K562 (cell line): ENCODE data around the gene NRCAM. TPM values are rescaled to one million over a fixed set of nuclear protein-coding genes. Genes with fewer than 3 reads are reported as not detected.
A peak's percentile ranks its signal among the peaks of the same experiment; 100 is the strongest.

ENCODE experiments used
- ATAC-seq: fragments of 200-7000 bp; cut with Tn5 transposase; 3 replicates; pipeline ENCODE4 v1.9.1; 2020; ENCODE audit warnings: moderate library complexity
- Bru-seq: library from RNA; stranded (reverse); fragments of 400-500 nt; gene quantifications from one replicate; lab custom pipeline; 2021; lab: Mats Ljungman, UMichigan
- BruChase-seq, 2 experiments: library from RNA; stranded (reverse); fragments of 400-500 nt; gene quantifications; one replicate each; lab custom pipeline; 2021; lab: Mats Ljungman, UMichigan
- BruUV-seq: library from RNA; stranded (reverse); fragments of 400-500 nt; replicated peaks from 2 replicates; lab custom pipeline; 2021; lab: Mats Ljungman, UMichigan
- CTCF ChIA-PET: fragments of 300-600 bp; formaldehyde crosslinking; extraction: SDS; loops from one replicate; lab custom pipeline; 2021; ENCODE audit warnings: low intra/inter-chr PET ratio; lab: Yijun Ruan, JAX
- POLR2A ChIA-PET: fragments of 300-600, 350-650 bp; sonication (Branson Sonifier 250); formaldehyde crosslinking; extraction: SDS; loops from one replicate; lab custom pipeline; 2021; ENCODE audit warnings: antibody characterized with exemption, inconsistent platforms; lab: Yijun Ruan, JAX
- DNase-seq, 4 experiments: peaks; one replicate each; pipeline versions ENCODE4 v3.0.0 to v3.0.0-alpha.2; 2011 to 2018; ENCODE audit warnings: low spot score in 3 of 4, mixed read lengths in 3 of 4; ENCODE audit errors: extremely low read depth in 1 of 4
- FAIRE-seq: peaks from 2 replicates; lab custom pipeline; 2011; peaks lifted over from hg19 to GRCh38; lab: Jason Lieb, UNC
- H2AFZ ChIP-seq: 2 replicates; pipeline ENCODE4 v1.6.0; 2011; ENCODE audit warnings: low read depth, low read length, control low read depth, inconsistent platforms
- H3K27ac ChIP-seq: fragments of 200-600 bp; 3 replicates; pipeline ENCODE4 v1.8.0; 2011; ENCODE audit warnings: low read depth, mild to moderate bottlenecking, control low read depth, inconsistent platforms, low read length, moderate library complexity, mixed read lengths; ENCODE audit errors: extremely low read depth
- H3K27me3 ChIP-seq, 2 experiments: fragments of 300-600 bp in 1 of 2; 2 replicates in 1 of 2; 3 replicates in 1 of 2; pipeline versions ENCODE4 v1.6.0 to v1.8.0; 2011; ENCODE audit warnings: inconsistent platforms in 2 of 2, low read length in 2 of 2, mild to moderate bottlenecking in 1 of 2, mixed read lengths in 1 of 2, moderate library complexity in 1 of 2; ENCODE audit not compliant: control insufficient read depth in 2 of 2, insufficient read depth in 2 of 2
- H3K36me3 ChIP-seq: fragments of 300-600 bp; 3 replicates; pipeline ENCODE4 v1.8.0; 2011; ENCODE audit warnings: mild to moderate bottlenecking, low read length, inconsistent platforms; ENCODE audit not compliant: control insufficient read depth, insufficient read depth
- H3K4me1 ChIP-seq, 2 experiments: fragments of 200-600 bp in 1 of 2; replicated peaks in 1 of 2; 2 replicates in 1 of 2; 3 replicates in 1 of 2; pipeline versions ENCODE4 v1.5.1 to v1.8.0; 2011; ENCODE audit warnings: inconsistent platforms in 2 of 2, low read length in 2 of 2, mild to moderate bottlenecking in 1 of 2, mixed read lengths in 1 of 2, moderate library complexity in 1 of 2; ENCODE audit not compliant: control insufficient read depth in 2 of 2, insufficient read depth in 2 of 2
- H3K4me2 ChIP-seq: 2 replicates; pipeline ENCODE4 v1.6.1; 2011; ENCODE audit warnings: low read length, control low read depth, inconsistent platforms, mixed read lengths; ENCODE audit not compliant: insufficient read depth
- H3K4me3 ChIP-seq: fragments of 200-600 bp; sonication (generic), shearing (Covaris generic); 2 replicates; pipeline ENCODE4 v1.5.1; 2016; ENCODE audit warnings: control low read depth, inconsistent platforms
- H3K79me2 ChIP-seq: fragments of 200-600 bp; 3 replicates; pipeline ENCODE4 v1.8.0; 2011; ENCODE audit warnings: low read length, inconsistent platforms; ENCODE audit not compliant: control insufficient read depth, insufficient read depth
- H3K9ac ChIP-seq, 2 experiments: 2 replicates each; pipeline versions ENCODE4 v1.6.0 to v1.6.1; 2011; ENCODE audit warnings: low read depth in 2 of 2, low read length in 2 of 2, control low read depth in 1 of 2, inconsistent platforms in 1 of 2, mild to moderate bottlenecking in 1 of 2, mixed read lengths in 1 of 2; ENCODE audit not compliant: insufficient read depth in 1 of 2
- H3K9me1 ChIP-seq: one replicate; pipeline ENCODE4 v1.6.0; 2011; ENCODE audit warnings: inconsistent platforms, mild to moderate bottlenecking, low read length, moderate library complexity; ENCODE audit not compliant: control insufficient read depth, insufficient read depth
- H3K9me3 ChIP-seq: replicated peaks from 2 replicates; pipeline ENCODE4 v1.5.1; 2011; ENCODE audit warnings: low read depth, low read length, inconsistent platforms; ENCODE audit not compliant: control insufficient read depth, insufficient read depth
- H4K20me1 ChIP-seq: replicated peaks from 2 replicates; pipeline ENCODE4 v1.6.1; 2011; ENCODE audit warnings: low read length, inconsistent platforms, mixed read lengths; ENCODE audit not compliant: control insufficient read depth, insufficient read depth
- ATF7 ChIP-seq: fragments of 450-650 bp; IDR thresholded peaks from 2 replicates; pipeline ENCODE4 v1.7.1; 2014; ENCODE audit warnings: mild to moderate bottlenecking, moderate library complexity
- CHD2 ChIP-seq: IDR thresholded peaks from 2 replicates; pipeline ENCODE4 v1.6.1; 2011; ENCODE audit warnings: low read depth, low read length
- DACH1 ChIP-seq: fragments of 450-650 bp; IDR thresholded peaks from 2 replicates; pipeline ENCODE4 v1.6.1; 2018; ENCODE audit not compliant: partially characterized antibody
- EGR1 ChIP-seq: fragments of 450-650 bp; conservative IDR thresholded peaks from 2 replicates; pipeline ENCODE4 v1.6.1; 2017; ENCODE audit warnings: mild to moderate bottlenecking
- HNRNPLL ChIP-seq: fragments of 200-400 bp; formaldehyde crosslinking; IDR thresholded peaks from 2 replicates; pipeline ENCODE4 v1.6.1; 2017; ENCODE audit warnings: low read length, low read depth, mild to moderate bottlenecking; ENCODE audit not compliant: poor library complexity, severe bottlenecking
- RFX7 ChIP-seq: fragments of 250-450 bp; sonication (Bioruptor Pico); IDR thresholded peaks from 2 replicates; pipeline ENCODE4 v1.5.1; 2021; ENCODE audit warnings: mild to moderate bottlenecking
- SLC30A9 ChIP-seq: fragments of 250-450 bp; sonication (Bioruptor Pico); IDR thresholded peaks from 2 replicates; pipeline ENCODE4 v1.8.0; 2022; ENCODE audit warnings: mild to moderate bottlenecking, moderate library complexity
- ZNF212 ChIP-seq: fragments of 450-650 bp; formaldehyde crosslinking; IDR thresholded peaks from 2 replicates; pipeline ENCODE4 v1.4.0; 2020; ENCODE audit warnings: mild to moderate bottlenecking
- ZNF324 ChIP-seq: fragments of 250-450 bp; sonication (Bioruptor Pico); IDR thresholded peaks from 2 replicates; pipeline ENCODE4 v1.4.0; 2020; ENCODE audit warnings: mild to moderate bottlenecking
- WGBS: fragments of 100-300 bp; shearing (Covaris generic); methylation state at CpG from one replicate; pipeline ENCODE4 v1.1.6; 2016; ENCODE audit warnings: low coverage, mixed read lengths; ENCODE audit not compliant: insufficient coverage; ENCODE audit errors: missing lambda C conversion rate; 5-methylcytosine and 5-hydroxymethylcytosine counted together
- in situ Hi-C: fragments of 300-500 bp; cut with MboI; formaldehyde crosslinking; loops from 4 replicates; pipeline ENCODE4 v1.15.0; 2018; ENCODE audit warnings: inconsistent platforms, mixed read lengths
- intact Hi-C: fragments of 100-400 bp; cut with micrococcal nuclease; formaldehyde crosslinking; loops from 2 replicates; pipeline ENCODE4 v1.14.2; 2022
- long read RNA-seq, 3 experiments: library from polyadenylated mRNA in 2 of 3; library from RNA in 1 of 3; unstranded in 2 of 3; stranded (forward) in 1 of 3; transcript quantifications; one replicate each; pipeline ENCODE4 v2.0.0, GENCODE V29; 2019 to 2022
- polyA minus RNA-seq, 3 experiments: library from RNA; depleted of rRNA, polyadenylated mRNA; stranded (reverse); fragments of >200 nt; gene quantifications; 2 replicates each; pipeline ENCODE4 v1.2.3, GENCODE V29; 2011
- polyA plus RNA-seq, 8 experiments: library from polyadenylated mRNA; depleted of rRNA in 4 of 8; stranded (reverse) in 5 of 8; unstranded in 3 of 8; fragments of >200 nt; fragmentation: Nextera tagmentation in 2 of 8; fragmentation: Illumina TruSeq in 1 of 8; extraction: Ambion mirVana in 2 of 8; extraction: Trizol in 1 of 8; gene quantifications; 2 replicates each; pipeline versions ENCODE4 v1.2.1 to v1.2.3, GENCODE V29; 2011 to 2014; ENCODE audit warnings: inconsistent platforms in 1 of 8, missing spikeins in 1 of 8
- total RNA-seq, 7 experiments: library from RNA; depleted of rRNA in 6 of 7; stranded (reverse); fragments of >200 nt in 6 of 7; fragmentation: Illumina TruSeq in 2 of 7; extraction: Trizol in 2 of 7; gene quantifications; 2 replicates each; pipeline versions ENCODE4 v1.2.1 to v1.2.3, GENCODE V29; 2011 to 2021; ENCODE audit warnings: low replicate concordance in 1 of 7
- TF ChIP-seq, protein P1 (sequence below): fragments of 450-650 bp; IDR thresholded peaks from 2 replicates; pipeline ENCODE4 v1.6.1; 2016; ENCODE audit warnings: mild to moderate bottlenecking
- TF ChIP-seq, protein P2 (sequence below): sonication (generic); formaldehyde crosslinking; IDR thresholded peaks from 2 replicates; pipeline ENCODE4 v1.8.1; 2022; ENCODE audit warnings: missing genetic modification reagents
- TF ChIP-seq, protein P3 (sequence below), 3 experiments: fragments of 200-800 bp in 1 of 3; sonication (Bioruptor generic) in 1 of 3; sonication (generic) in 1 of 3; formaldehyde crosslinking in 1 of 3; IDR thresholded peaks; 2 replicates each; pipeline versions ENCODE4 v1.6.1 to v1.8.0; 2016 to 2022; ENCODE audit warnings: mild to moderate bottlenecking in 2 of 3, missing compliant biosample characterization in 2 of 3, missing genetic modification characterization in 2 of 3, missing genetic modification reagents in 1 of 3

NRCAM gene
- 0.23 and 0.28 TPM in 2 replicates for total RNA-seq (2011; cell fraction: chromatin; rRNA removed; ENCODE audit: low replicate concordance)
- 0.17 TPM in 1 of 2 replicates, not detected in the other for total RNA-seq (2011; cell fraction: nucleolus; rRNA removed)
- 0.44 TPM in 1 of 2 replicates, not detected in the other for total RNA-seq (2011; cell fraction: nucleoplasm; rRNA removed)
- 0.04 and 0.14 TPM in 2 replicates for total RNA-seq (2014; rRNA removed)
- 0.15 and 0.32 TPM in 2 replicates for total RNA-seq (2014; rRNA removed; fragmentation: Illumina TruSeq; extraction: Trizol)
- total RNA-seq (2015; rRNA removed; fragmentation: Illumina TruSeq; extraction: Trizol): 0.07 TPM in 1 of 2 replicates, not detected in the other
- 0.13 and 0.20 TPM in 2 replicates for total RNA-seq (2021)
- 0.08 and 0.54 TPM in 2 replicates for polyA plus RNA-seq (2011; rRNA removed)
- polyA plus RNA-seq (2011; cell fraction: cytosol; rRNA removed): 0.03 and 0.33 TPM in 2 replicates
- 0.10 and 0.27 TPM in 2 replicates for polyA plus RNA-seq (2011; cell fraction: nucleus; rRNA removed)
- polyA plus RNA-seq (2012): 0.07 and 0.47 TPM in 2 replicates
- polyA plus RNA-seq (2014; fragmentation: Illumina TruSeq; extraction: Trizol): 0.03 and 0.07 TPM in 2 replicates
- under 1 TPM in 1 of 2 experiments, not detected in 1; 0.11 TPM for polyA plus RNA-seq (2014; fragmentation: Nextera tagmentation; extraction: Ambion mirVana)
- polyA plus RNA-seq (2014; rRNA removed): 0.03 TPM in 1 of 2 replicates, not detected in the other
- polyA minus RNA-seq (2011; rRNA and poly(A)+ RNA removed): 0.30 and 1.0 TPM in 2 replicates
- polyA minus RNA-seq (2011; cell fraction: cytosol; rRNA and poly(A)+ RNA removed): 0.38 TPM in 1 of 2 replicates, not detected in the other
- polyA minus RNA-seq (2011; cell fraction: nucleus; rRNA and poly(A)+ RNA removed): 0.11 and 0.27 TPM in 2 replicates
- Bru-seq, nascent RNA: percentile 10 among the genes with signal in this experiment
- BruChase-seq, experiment 1, labeled RNA remaining after a 2-hour chase: percentile 29 among the genes with signal in this experiment
- percentile 27 among the genes with signal in this experiment for BruChase-seq, experiment 2, labeled RNA remaining after a 6-hour chase
- long read RNA-seq, experiment 1: 0 reads
- long read RNA-seq, experiment 2: 0 reads
- long read RNA-seq, experiment 3: 0 reads

DNA sequence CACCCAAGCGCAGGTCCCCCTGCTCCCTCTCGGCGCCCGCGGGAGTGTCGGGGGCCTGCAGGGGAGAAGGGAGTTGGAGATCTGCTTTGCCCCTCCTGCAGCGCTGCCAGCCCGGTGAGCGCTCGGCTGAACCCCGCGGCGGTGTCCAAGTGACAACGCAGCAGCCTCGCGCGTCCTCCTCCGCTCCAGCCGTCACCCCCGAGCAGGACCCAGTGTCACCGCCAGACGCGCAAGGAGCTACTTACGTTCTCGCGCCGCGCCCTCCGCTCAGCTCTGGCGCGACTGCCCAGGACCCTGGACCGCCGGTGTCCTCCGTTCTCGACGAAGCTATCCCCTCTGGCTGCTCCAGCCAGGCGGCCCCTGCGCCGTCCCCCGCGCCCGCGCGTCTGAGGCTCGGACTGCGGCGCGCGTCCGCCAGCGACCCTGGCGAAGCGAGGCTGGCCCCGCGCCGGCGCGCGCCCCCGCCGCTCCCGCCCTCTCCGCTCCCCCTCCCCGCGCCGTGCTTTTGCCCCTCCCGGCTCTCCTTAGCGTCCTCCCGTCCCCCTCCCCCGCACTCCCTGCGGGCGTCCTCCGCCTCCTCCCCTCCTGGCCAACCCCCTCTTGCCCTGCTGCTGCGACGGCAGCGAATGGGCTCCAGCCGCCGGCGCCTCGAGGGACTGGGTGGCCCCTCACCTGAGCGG is at the start of gene NRCAM:
Gene NRCAM, minus strand, starts transcription at position 439 of the 680 bp plus-strand sequence. CDS start 216,372 bp downstream, outside the sequence.
- H3K79me2 ChIP-seq: no peaks in the 10 kb centered on the region
- ChIA-PET CTCF (interaction anchor here (0.7 to 0.9 kb wide), 2 partner anchors 27 to 41 kb away, joined by 3 read pairs; no protein-coding TSS in a partner anchor), POLR2A (interaction anchor here (0.6 to 1.1 kb wide), 3 partner anchors 10 to 227 kb away, joined by 3 to 6 read pairs (median 3); no protein-coding TSS in a partner anchor)
- H3K4me1 ChIP-seq: peaks cover 0 to 20% of the 10 kb centered on the region in 2 experiments; a peak in 2 of 5 replicates
- no TSS peak for BruUV-seq
- H3K9me3 ChIP-seq: no peaks in the 10 kb centered on the region
- no peaks in the 10 kb centered on the region for H3K9me1 ChIP-seq
- no peak within 1 kb of the TSS for H2AFZ ChIP-seq
- no peaks in the 10 kb centered on the region for H3K36me3 ChIP-seq
- peak; percentile 50 to 76 (median 66) for DNase-seq
- peak; percentile 23 for ATAC-seq
- peak within 1 kb of the TSS; percentile 8; the same call in 1 of the 2 replicates for H3K4me2 ChIP-seq
- in situ Hi-C loops: no loop called here
- H3K27ac ChIP-seq: no peak within 1 kb of the TSS
- peaks cover 39 to 46% of the 10 kb centered on the region in 2 experiments for H3K27me3 ChIP-seq
- peak within 1 kb of the TSS; percentile 21 for H3K4me3 ChIP-seq
- 2% methylated on average over 56 of the region's 81 CpGs for WGBS
- peak within 1 kb of the TSS in 1 of 2 experiments; percentile 47; a peak in 2 of 4 replicates for H3K9ac ChIP-seq
- H4K20me1 ChIP-seq: no peaks in the 10 kb centered on the region
- intact Hi-C loops: no loop called here
- FAIRE-seq: no peak
- TF ChIP-seq CHD2 (no peak), DACH1 (no peak), RFX7 (no peak), EGR1 (peak; percentile 60), ZNF212 (CRISPR knock-in tag) (no peak), SLC30A9 (CRISPR knock-in tag) (no peak), ATF7 (no peak), HNRNPLL (peak; percentile 39), ZNF324 (CRISPR knock-in tag) (no peak)
- TF ChIP-seq, protein P1, sequence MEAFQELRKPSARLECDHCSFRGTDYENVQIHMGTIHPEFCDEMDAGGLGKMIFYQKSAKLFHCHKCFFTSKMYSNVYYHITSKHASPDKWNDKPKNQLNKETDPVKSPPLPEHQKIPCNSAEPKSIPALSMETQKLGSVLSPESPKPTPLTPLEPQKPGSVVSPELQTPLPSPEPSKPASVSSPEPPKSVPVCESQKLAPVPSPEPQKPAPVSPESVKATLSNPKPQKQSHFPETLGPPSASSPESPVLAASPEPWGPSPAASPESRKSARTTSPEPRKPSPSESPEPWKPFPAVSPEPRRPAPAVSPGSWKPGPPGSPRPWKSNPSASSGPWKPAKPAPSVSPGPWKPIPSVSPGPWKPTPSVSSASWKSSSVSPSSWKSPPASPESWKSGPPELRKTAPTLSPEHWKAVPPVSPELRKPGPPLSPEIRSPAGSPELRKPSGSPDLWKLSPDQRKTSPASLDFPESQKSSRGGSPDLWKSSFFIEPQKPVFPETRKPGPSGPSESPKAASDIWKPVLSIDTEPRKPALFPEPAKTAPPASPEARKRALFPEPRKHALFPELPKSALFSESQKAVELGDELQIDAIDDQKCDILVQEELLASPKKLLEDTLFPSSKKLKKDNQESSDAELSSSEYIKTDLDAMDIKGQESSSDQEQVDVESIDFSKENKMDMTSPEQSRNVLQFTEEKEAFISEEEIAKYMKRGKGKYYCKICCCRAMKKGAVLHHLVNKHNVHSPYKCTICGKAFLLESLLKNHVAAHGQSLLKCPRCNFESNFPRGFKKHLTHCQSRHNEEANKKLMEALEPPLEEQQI: no peak
- TF ChIP-seq, protein P2, sequence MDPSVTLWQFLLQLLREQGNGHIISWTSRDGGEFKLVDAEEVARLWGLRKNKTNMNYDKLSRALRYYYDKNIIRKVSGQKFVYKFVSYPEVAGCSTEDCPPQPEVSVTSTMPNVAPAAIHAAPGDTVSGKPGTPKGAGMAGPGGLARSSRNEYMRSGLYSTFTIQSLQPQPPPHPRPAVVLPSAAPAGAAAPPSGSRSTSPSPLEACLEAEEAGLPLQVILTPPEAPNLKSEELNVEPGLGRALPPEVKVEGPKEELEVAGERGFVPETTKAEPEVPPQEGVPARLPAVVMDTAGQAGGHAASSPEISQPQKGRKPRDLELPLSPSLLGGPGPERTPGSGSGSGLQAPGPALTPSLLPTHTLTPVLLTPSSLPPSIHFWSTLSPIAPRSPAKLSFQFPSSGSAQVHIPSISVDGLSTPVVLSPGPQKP: no peak
- TF ChIP-seq, protein P3, sequence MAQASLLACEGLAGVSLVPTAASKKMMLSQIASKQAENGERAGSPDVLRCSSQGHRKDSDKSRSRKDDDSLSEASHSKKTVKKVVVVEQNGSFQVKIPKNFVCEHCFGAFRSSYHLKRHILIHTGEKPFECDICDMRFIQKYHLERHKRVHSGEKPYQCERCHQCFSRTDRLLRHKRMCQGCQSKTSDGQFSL (CRISPR knock-in tag; IDR thresholded peaks at IDR 0.05): no peak
- TF ChIP-seq, protein P3 (tag; IDR thresholded peaks at IDR 0.05): no peak
